HG03457 (cell line): ENCODE data around the gene MYO5B.
"Not testable (repeated sequence)": the region's sequence is repeated elsewhere in the genome, so short reads cannot be mapped to it uniquely, and the experiment has no call there.

Source experiments
- ATAC-seq: cut with Tn5 transposase; IDR thresholded peaks from one replicate; pipeline ENCODE4 v1.9.1; 2021; ENCODE audit warnings: moderate number of reproducible peaks; ENCODE audit not compliant: unreplicated experiment

Gene MYO5B

DNA sequence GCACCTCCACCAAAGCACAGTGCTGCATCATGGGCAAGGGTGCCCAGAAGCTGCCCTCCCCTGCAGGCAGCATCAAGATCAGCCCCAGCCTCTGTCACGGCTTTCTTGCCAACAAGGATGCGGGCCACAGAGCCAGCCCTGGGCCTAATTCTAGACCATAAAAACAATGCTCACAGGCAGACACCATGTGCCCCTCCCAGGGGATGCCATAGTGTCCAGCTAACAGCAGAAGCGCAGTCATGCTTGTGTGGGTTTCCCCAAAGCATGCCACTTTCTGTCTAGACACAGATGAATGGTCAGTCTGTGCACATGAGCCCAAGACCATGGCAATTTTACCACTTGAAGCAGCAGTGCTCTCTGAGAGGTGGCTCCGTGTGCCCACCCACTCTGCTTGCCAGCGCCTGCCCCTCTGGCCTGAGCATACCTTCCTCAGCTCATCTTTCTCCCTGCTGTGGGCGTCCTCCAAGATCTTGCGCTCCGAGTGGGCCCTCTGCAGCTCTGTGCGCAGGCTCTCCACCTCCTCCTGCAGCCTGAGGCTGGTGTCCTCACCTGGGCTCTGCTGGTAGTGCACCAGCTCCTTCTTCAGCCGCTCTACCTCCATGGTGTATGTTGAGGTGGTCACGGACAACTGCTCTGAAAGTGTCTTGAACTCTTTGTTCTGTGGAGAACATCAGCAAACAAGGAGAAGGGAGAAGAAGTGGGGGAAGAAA lies 300.3 kb downstream of the MYO5B start:
- ATAC-seq: no peak

- no peak for ATAC-seq
Observed at GRCh38 chr18:49893036-49893435, 301.9 kb downstream of the MYO5B start.

- ATAC-seq: no peak
Observed at GRCh38 chr18:49892148-49892924, 302.6 kb downstream of the MYO5B start.

DNA sequence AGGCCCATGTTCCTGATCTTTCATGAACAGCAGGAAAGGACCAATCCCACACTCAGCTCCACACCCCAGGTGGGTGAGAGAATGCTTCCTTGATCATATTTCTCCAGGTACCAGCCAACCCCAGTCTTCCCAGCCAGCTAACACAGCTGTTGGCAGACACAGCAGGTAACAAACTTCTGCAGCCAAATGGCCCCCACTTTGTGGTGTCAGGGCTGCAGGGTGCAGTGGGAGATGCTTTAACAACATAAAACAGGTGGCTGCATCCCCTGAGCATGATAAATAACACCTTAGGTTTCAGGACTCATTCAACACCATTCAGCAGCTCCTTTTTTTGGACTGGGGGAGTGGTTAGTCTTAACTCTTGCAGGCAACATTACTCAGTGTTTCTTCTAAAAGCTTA lies 304.9 kb downstream of the MYO5B start:
- ATAC-seq: no peak

DNA sequence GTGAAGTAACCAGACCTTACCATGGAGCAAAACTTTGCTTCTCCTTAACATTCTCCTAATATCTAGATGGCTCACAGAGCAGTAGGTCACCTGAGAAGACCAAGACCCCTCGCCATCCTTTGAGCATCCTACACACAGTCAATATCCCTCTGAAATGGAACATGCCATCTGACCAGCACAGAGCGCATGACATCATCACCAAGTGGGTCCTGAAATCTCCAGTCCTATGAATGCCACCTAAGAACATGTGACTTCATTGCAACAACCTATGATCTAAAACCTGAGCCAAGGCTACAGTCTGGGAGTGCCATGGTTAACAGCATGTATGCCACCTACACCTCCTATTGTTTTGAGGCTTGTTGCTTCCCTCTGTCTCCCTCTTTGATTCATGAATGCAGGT lies 305.4 kb downstream of the MYO5B start:
- ATAC-seq: not testable (repeated sequence)

DNA sequence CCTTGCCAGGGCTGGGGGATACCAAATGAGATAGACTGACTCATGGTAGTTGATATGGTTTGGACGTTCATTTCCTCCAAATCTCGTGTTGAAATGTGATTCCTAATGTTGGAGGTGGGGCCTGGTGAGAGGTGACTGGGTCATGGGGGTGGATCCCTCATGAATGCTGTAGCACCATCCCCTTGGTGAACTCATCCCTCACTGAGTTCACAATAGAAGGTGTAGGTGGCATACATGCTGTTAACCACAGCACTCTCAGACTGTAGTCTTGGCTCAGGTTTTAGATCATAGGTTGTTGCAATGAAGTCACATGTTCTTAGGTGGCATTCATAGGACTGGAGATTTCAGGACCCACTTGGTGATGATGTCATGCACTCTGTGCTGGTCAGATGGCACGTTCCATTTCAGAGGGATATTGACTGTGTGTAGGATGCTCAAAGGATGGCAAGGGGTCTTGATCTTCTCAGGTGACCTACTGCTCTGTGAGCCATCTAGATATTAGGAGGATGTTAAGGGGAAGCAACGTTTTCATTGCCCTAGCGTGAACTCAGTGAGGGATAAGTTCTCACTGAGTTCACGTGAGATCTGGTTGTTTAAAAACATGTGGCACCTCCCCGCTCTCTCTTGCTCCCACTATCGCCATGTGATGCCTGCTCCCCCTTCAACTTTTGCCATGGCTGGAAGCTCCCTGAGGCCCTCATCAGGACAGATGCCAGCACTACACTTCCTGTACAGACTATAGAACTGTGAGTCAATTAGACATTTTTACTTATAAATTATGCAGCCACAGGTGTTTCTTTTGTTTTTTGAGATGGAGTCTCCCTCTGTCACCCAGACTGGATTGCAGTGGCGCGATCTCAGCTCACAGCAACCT lies 307.8 kb downstream of the MYO5B start:
- no peak for ATAC-seq

- no peak for ATAC-seq
Observed at GRCh38 chr18:49884959-49885358, 310.0 kb downstream of the MYO5B start.

- ATAC-seq: no peak
Observed at GRCh38 chr18:49884465-49884864, 310.5 kb downstream of the MYO5B start.

- ATAC-seq: no peak
Observed at GRCh38 chr18:49880661-49881060, 314.3 kb downstream of the MYO5B start.

- ATAC-seq: no peak
Observed at GRCh38 chr18:49879271-49879580, 315.7 kb downstream of the MYO5B start.

DNA sequence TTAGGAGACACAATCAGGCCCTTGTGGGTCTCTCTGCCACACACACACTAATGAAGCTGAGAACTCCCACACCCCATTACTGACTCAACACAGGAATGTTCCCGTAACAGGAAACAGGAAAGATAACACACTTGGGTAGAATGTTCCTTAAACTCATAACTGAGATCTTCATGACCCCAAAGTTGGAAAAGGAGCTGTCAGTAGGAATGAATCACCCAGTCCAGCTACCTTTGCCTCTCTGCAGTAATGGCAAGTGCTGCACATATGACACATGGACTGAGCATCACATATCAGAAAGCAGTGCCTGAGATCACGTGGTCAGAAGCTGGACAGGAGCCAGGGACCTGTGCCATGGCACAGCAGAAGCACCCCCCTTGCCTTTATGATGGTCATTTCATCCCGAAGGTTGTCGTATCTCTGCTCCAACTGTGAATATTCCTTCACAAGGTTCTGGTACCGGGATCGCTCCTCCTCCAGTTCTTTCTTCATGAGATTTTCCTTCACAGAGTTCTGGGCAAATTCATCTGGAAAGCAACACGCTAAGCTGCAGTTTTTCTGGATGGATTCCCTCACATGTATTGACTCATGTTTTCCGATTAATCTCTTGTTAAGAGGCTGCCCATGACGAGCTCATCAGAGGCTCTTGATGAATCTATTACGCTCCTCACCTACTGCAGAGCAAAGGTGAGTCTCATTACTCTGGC lies 316.2 kb downstream of the MYO5B start:
- ATAC-seq: no peak

DNA sequence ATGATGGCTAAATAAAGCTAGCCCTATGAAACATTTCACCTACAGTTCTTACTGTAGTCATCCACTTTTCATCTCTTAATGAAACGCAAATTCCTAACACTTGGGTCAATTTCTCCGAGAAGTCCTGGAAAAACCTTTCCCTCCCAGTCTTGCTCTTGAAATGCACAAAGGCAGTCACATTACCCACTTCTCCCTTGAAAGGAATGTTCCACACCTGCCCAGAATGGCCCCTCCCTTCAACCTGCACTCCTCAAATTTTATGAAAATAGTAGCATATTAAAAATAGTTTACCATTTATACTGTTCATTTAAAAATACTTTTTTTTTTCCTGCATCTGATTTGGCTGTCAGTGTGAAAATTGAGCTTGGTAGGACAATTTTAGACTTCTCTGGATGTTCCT lies 316.9 kb downstream of the MYO5B start:
- no peak for ATAC-seq

GRCh38 chr18:49876536-49876935 lies 318.4 kb downstream of the MYO5B start:
- ATAC-seq: no peak

GRCh38 chr18:49875783-49876182 lies 319.2 kb downstream of the MYO5B start:
- ATAC-seq: no peak

DNA sequence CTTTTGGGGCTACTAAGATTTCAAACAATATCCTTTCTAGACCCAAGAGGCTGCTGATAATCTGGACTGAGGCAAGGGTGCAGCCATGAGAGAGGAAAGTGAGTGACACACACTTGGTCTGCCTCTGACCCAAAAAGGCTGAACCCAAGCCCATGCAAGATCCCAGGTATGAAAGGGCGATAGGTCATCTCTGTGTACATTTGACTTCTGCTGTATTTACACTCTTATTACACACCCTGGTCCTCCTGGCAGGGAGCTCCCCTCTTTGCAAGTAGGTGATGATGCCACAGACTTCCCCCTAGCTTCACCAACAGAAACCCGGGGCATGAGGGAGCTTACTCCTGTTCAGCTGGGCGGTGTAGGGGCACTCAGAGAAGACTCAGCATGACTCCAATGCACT lies 319.8 kb downstream of the MYO5B start:
- ATAC-seq: no peak

DNA sequence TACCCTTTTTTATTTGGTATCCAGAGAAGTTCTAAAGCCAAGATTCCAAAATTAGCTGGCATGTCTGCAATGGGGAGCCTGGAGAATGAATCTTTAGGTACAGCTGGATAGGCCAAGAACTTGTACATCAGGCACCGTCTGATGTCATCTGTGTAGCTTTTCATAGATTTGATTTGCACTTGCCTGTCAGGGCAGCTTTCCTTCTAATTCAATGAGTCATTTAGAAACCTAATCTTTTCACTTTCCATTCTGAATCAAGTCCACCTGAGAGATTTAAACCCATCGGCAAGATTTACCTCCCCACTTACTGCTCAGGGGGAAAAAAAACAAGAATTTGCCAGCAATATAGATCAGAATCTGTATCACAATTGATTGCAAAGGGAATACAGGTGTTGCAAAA lies 320.7 kb downstream of the MYO5B start:
- no peak for ATAC-seq

DNA sequence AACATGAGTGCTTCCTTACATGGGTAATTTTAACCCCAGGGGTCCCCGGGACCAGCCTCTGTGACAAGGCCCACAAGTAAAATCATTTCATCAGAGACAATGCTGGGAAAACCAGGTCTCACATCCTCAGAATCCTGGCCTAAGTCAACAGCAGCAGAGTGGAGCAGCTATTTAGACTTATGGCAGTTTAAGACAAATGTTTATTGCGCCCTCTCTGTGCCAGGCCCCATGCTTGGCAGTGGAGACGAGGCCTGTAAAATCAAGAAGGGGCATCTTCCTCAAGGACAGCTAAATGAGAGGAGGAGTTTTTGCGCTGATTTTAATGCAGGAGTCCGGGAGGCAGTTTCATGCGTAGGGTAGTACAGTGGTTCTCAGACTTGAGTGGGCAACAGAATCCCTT lies 325.6 kb downstream of the MYO5B start:
- ATAC-seq: no peak

DNA sequence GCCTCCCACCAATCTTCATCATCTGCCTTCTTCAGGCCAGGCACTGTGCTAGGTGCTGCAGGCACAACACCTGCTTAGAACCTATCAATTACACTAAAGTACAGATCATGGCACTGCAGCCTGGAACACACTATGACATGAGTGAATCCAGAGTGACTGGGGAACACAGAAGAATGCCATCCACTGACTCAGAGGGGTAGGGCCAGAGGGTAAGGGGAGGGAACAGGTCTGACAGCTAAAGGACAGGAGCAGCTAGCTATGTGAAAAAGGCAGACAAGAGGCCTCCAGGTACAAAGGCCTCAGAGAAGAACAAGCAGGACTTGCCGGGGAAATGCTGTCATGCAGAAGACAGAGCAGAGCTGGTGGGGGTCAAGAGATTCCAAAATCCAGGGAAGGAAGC lies 328.3 kb downstream of the MYO5B start:
- no peak for ATAC-seq

DNA sequence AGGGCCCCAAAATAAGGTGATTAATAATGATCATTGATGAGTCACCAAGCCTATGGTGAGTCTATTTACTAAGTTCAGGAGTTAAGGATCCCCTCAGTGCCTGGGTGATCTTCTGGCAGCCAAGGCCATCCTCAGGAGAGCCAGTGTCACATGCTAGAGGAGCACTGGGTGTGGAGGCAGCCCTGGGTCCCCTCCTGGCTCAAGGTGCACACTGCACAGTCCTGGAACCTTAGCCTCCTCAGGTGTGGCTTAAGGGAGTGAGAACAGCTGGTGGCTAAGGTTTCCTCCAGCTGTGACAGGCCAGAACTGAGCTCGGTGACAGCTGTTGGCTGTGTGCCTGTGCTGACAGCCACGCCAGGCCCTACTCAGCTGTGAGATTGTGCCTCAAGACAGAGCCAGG lies 329.5 kb downstream of the MYO5B start:
- no peak for ATAC-seq

GRCh38 chr18:49863769-49864621 lies 331.0 kb downstream of the MYO5B start:
- ATAC-seq: no peak
